GM12878 (cell line): ENCODE data around the gene ETV3L. TPM values are rescaled to one million over a fixed set of nuclear protein-coding genes. Genes with fewer than 3 reads are reported as not detected.

ENCODE experiments used
- ATAC-seq: fragments of 200-7000 bp; cut with Tn5 transposase; 3 replicates; pipeline ENCODE4 v1.9.1; 2020; ENCODE audit warnings: mild to moderate bottlenecking, moderate library complexity
- BruUV-seq: library from RNA; stranded (reverse); fragments of 400-500 nt; replicated peaks from 2 replicates; lab custom pipeline; 2021; lab: Mats Ljungman, UMichigan
- CTCF ChIA-PET: fragments of 300-600 bp; sonication (Branson Sonifier 250); formaldehyde crosslinking; extraction: SDS; loops from one replicate; lab custom pipeline; 2021; ENCODE audit warnings: inconsistent platforms; lab: Yijun Ruan, JAX
- POLR2A ChIA-PET: fragments of 350-600 bp; formaldehyde crosslinking; extraction: SDS; loops from one replicate; lab custom pipeline; 2021; ENCODE audit warnings: inconsistent platforms; lab: Charles Lee
- RAD21 ChIA-PET: fragments of 300-600 bp; sonication (Branson Sonifier 250); formaldehyde crosslinking; loops from one replicate; lab custom pipeline; 2023; ENCODE audit warnings: antibody characterized with exemption; ENCODE audit not compliant: unreplicated experiment; lab: Charles Lee
- SMC1A ChIA-PET: fragments of 300-600 bp; sonication (Branson Sonifier 250); formaldehyde crosslinking; loops from one replicate; lab custom pipeline; 2023; ENCODE audit not compliant: unreplicated experiment, uncharacterized antibody; lab: Charles Lee
- DNase-seq: peaks from one replicate; pipeline ENCODE4 v3.0.0-alpha.2; 2011; ENCODE audit warnings: low read depth, low spot score
- FAIRE-seq: peaks from 3 replicates; lab custom pipeline; 2011; peaks lifted over from hg19 to GRCh38; lab: Jason Lieb, UNC
- H2AFZ ChIP-seq: 2 replicates; pipeline ENCODE4 v1.6.0; 2011; ENCODE audit warnings: low read depth, low read length, control low read depth; ENCODE audit not compliant: control insufficient read depth
- H3K27ac ChIP-seq: 2 replicates; pipeline ENCODE4 v1.5.1; 2011; ENCODE audit warnings: control low read depth; ENCODE audit not compliant: control insufficient read depth, insufficient read depth
- H3K27me3 ChIP-seq, 2 experiments: replicated peaks in 1 of 2; 2 replicates each; pipeline versions ENCODE4 v1.6.0 to v1.6.1; 2011; ENCODE audit warnings: low read length in 1 of 2; ENCODE audit not compliant: control insufficient read depth in 2 of 2, insufficient read depth in 2 of 2
- H3K36me3 ChIP-seq, 2 experiments: 2 replicates each; pipeline ENCODE4 v1.5.1; 2011; ENCODE audit warnings: low read length in 1 of 2; ENCODE audit not compliant: control insufficient read depth in 2 of 2, insufficient read depth in 2 of 2
- H3K4me1 ChIP-seq: 2 replicates; pipeline ENCODE4 v1.6.1; 2011; ENCODE audit warnings: mild to moderate bottlenecking, low read length, moderate library complexity, mixed read lengths; ENCODE audit not compliant: control insufficient read depth, insufficient read depth
- H3K4me2 ChIP-seq: 2 replicates; pipeline ENCODE4 v1.6.0; 2011; ENCODE audit warnings: control low read depth; ENCODE audit not compliant: control insufficient read depth, insufficient read depth
- H3K4me3 ChIP-seq: fragments of 200-600 bp; sonication (generic); 2 replicates; pipeline ENCODE4 v1.5.1; 2016
- H3K79me2 ChIP-seq: 2 replicates; pipeline ENCODE4 v1.6.0; 2011; ENCODE audit warnings: low read length; ENCODE audit not compliant: control insufficient read depth, insufficient read depth
- H3K9ac ChIP-seq: 2 replicates; pipeline ENCODE4 v1.8.0; 2011; ENCODE audit warnings: low read length, control low read depth, mixed read lengths; ENCODE audit not compliant: control insufficient read depth, insufficient read depth
- H3K9me3 ChIP-seq: replicated peaks from 3 replicates; pipeline ENCODE4 v1.5.1; 2011; ENCODE audit warnings: mild to moderate bottlenecking, low read length; ENCODE audit not compliant: control insufficient read depth, insufficient read depth
- H4K20me1 ChIP-seq: 2 replicates; pipeline ENCODE4 v1.6.0; 2011; ENCODE audit not compliant: control insufficient read depth, insufficient read depth
- ATF2 ChIP-seq: IDR thresholded peaks from 2 replicates; pipeline ENCODE4 v1.6.1; 2012; ENCODE audit warnings: low read length, inconsistent platforms
- BCL11A ChIP-seq: IDR thresholded peaks from 2 replicates; pipeline ENCODE4 v1.6.1; 2011; ENCODE audit warnings: low read depth, low read length
- CBX3 ChIP-seq: fragments of 200-600 bp; sonication (generic); IDR thresholded peaks from 2 replicates; pipeline ENCODE4 v1.6.1; 2016; ENCODE audit warnings: low read depth, borderline replicate concordance
- CEBPZ ChIP-seq: fragments of 150-350 bp; IDR thresholded peaks from 2 replicates; pipeline ENCODE4 v1.6.1; 2016; ENCODE audit warnings: low read depth, low read length
- HDAC2 ChIP-seq: fragments of 200-600 bp; sonication (generic); IDR thresholded peaks from 2 replicates; pipeline ENCODE4 v1.6.1; 2017
- NFYB ChIP-seq: IDR thresholded peaks from 2 replicates; pipeline ENCODE4 v1.6.1; 2011; ENCODE audit warnings: low read depth, mild to moderate bottlenecking, low read length, improper control_type of control experiment, moderate library complexity; ENCODE audit not compliant: insufficient read depth
- PAX8 ChIP-seq: fragments of 450-650 bp; IDR thresholded peaks from 2 replicates; pipeline ENCODE4 v1.6.1; 2017; ENCODE audit warnings: mild to moderate bottlenecking, moderate library complexity
- PKNOX1 ChIP-seq: fragments of 450-650 bp; IDR thresholded peaks from 2 replicates; pipeline ENCODE4 v1.6.1; 2016; ENCODE audit warnings: mild to moderate bottlenecking
- SREBF1 ChIP-seq: IDR thresholded peaks from 2 replicates; pipeline ENCODE4 v1.6.1; 2012; ENCODE audit warnings: mild to moderate bottlenecking, low read length
- YBX1 ChIP-seq: fragments of 450-650 bp; IDR thresholded peaks from 2 replicates; pipeline ENCODE4 v1.6.1; 2016; ENCODE audit warnings: antibody characterized with exemption
- ZBTB11 ChIP-seq: fragments of 450-650 bp; formaldehyde crosslinking; IDR thresholded peaks from 2 replicates; pipeline ENCODE4 v1.5.0; 2022; ENCODE audit warnings: mild to moderate bottlenecking, missing genetic modification characterization
- WGBS: methylation state at CpG from one replicate; pipeline ENCODE4 v1.1.6; 2016; ENCODE audit warnings: low lambda C conversion rate; ENCODE audit not compliant: insufficient replicate concordance, insufficient coverage; ENCODE audit errors: missing lambda C conversion rate; 5-methylcytosine and 5-hydroxymethylcytosine counted together
- in situ Hi-C: fragments of 300-500 bp; cut with MboI; formaldehyde crosslinking; loops from 9 replicates; pipeline ENCODE4 v1.14.3; 2018; ENCODE audit warnings: mixed read lengths
- intact Hi-C: fragments of 100-400 bp; cut with micrococcal nuclease; formaldehyde crosslinking; loops from one replicate; pipeline ENCODE4 v1.14.2; 2022; ENCODE audit not compliant: unreplicated experiment
- polyA plus RNA-seq, 11 experiments: library from polyadenylated mRNA; depleted of rRNA in 4 of 11; unstranded in 6 of 11; stranded (reverse) in 5 of 11; fragments of >200 nt; fragmentation: Nextera tagmentation in 4 of 11; fragmentation: Illumina TruSeq in 1 of 11; extraction: Ambion mirVana in 4 of 11; extraction: Trizol in 1 of 11; gene quantifications; 1 replicate in 1 of 11; 2 replicates in 10 of 11; pipeline versions ENCODE4 v1.2.1 to v1.2.3, GENCODE V29; 2011 to 2016; ENCODE audit warnings: inconsistent platforms in 2 of 11, missing spikeins in 2 of 11, low read depth in 1 of 11
- total RNA-seq, 4 experiments: library from RNA; depleted of rRNA in 3 of 4; stranded (reverse); fragments of >200 nt in 3 of 4; fragmentation: Illumina TruSeq in 1 of 4; extraction: Trizol in 1 of 4; gene quantifications; 2 replicates each; pipeline versions ENCODE4 v1.2.1 to v1.2.3, GENCODE V29; 2013 to 2021

The ETV3L gene
- total and polyA plus RNA-seq, 10 of the 15 experiments (the other 5 are each of a cell fraction or from before 2014, with no cell fraction given), result 0.03 to 1.3 (median 0.44) TPM

- in situ Hi-C loops (no loop called here), intact Hi-C loops (no loop called here)
- H3K36me3 ChIP-seq, result no peaks in the 10 kb centered on the region
- no peak for FAIRE-seq
- H3K27me3 ChIP-seq, result no peaks in the 10 kb centered on the region; a peak in 1 of 4 replicates
- POLR2A ChIA-PET, result interaction anchor here (0.7 kb wide), 1 partner anchor 49 kb away, joined by 3 read pairs; no protein-coding TSS in a partner anchor
- BruUV-seq, result no TSS peak
- SMC1A ChIA-PET, result interaction anchor here (1.9 kb wide), 1 partner anchor 11 kb away, joined by 7 read pairs; no protein-coding TSS in a partner anchor
- no peak for ATAC-seq
- H3K27ac ChIP-seq, result no peak overlapping the region
- CTCF ChIA-PET, result interaction anchor here (1.8 kb wide), 1 partner anchor 11 kb away, joined by 6 read pairs; no protein-coding TSS in a partner anchor
- no peak for TF ChIP-seq NFYB
- TF ChIP-seq SREBF1, result no peak
- TF ChIP-seq ZBTB11 (CRISPR knock-in tag), result no peak
- TF ChIP-seq PAX8, result no peak
- TF ChIP-seq HDAC2, result no peak
- TF ChIP-seq BCL11A, result no peak
- TF ChIP-seq ATF2, result no peak
- TF ChIP-seq YBX1, result no peak
- TF ChIP-seq CBX3, result no peak
- TF ChIP-seq CEBPZ, result no peak
- TF ChIP-seq PKNOX1, result no peak
- TF ChIP-seq, all 136 proteins: peak for 0
- no peak overlapping the region for H3K9ac ChIP-seq
- 43% methylated on average over 4 of the region's 4 CpGs for WGBS
- no peaks in the 10 kb centered on the region for H3K9me3 ChIP-seq
- H3K4me2 ChIP-seq, result no peak overlapping the region
- no peaks in the 10 kb centered on the region for H4K20me1 ChIP-seq
- no peaks in the 10 kb centered on the region for H3K79me2 ChIP-seq
- H3K4me1 ChIP-seq, result peaks cover 8% of the 10 kb centered on the region
- DNase-seq, result no peak
- RAD21 ChIA-PET, result interaction anchor here (1.0 to 3.8 kb wide), 2 partner anchors 11 to 54 kb away, joined by 3 to 13 read pairs; no protein-coding TSS in a partner anchor
- H2AFZ ChIP-seq, result no peak overlapping the region
- no peak overlapping the region for H3K4me3 ChIP-seq
These were observed 1.5 kb upstream of the ETV3L start for GRCh38 chr1:157101149-157101548.
